GM13977 (cell line): ENCODE data around the gene PAPPA.

ENCODE experiments used
- DNase-seq: peaks from one replicate; pipeline ENCODE4 v3.0.0; 2012; ENCODE audit warnings: low spot score
- in situ Hi-C: fragments of 300-500 bp; cut with MboI; formaldehyde crosslinking; loops from one replicate; pipeline ENCODE4 v1.12.0; 2022; ENCODE audit warnings: low sequenced_read_pairs, low pct_unique_long_range_greater_than_20kb, mixed read lengths, inconsistent platforms; ENCODE audit not compliant: unreplicated experiment
- TF ChIP-seq, protein P1 (sequence below): IDR thresholded peaks from 2 replicates; pipeline ENCODE4 v1.5.1; 2012; ENCODE audit warnings: mild to moderate bottlenecking, control low read depth; ENCODE audit not compliant: insufficient read depth; ENCODE audit errors: extremely low read depth, missing control alignments

The PAPPA gene

DNA sequence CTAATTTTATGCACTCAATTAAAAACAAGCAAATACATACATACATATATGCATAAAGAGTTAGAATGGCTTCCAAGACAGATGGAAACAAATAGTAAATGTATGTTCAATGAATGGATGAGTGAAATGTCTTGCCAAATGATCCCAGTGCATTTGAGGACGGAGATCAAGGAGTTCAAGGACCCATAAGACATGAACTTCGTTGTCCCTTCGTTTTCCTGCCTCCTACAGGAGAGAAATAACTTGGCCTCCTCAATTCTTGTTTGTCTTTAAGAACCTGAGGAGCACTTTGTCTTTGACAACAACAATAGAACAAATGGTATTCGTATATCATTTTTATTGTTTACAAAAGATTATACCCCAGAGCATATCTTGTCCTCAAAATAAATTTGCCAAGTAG, 2.4 kb upstream of the PAPPA start:
- in situ Hi-C loops: loop anchor here (25.0 kb wide), 1 partner anchor 511 kb away; no protein-coding TSS in a partner anchor

DNA sequence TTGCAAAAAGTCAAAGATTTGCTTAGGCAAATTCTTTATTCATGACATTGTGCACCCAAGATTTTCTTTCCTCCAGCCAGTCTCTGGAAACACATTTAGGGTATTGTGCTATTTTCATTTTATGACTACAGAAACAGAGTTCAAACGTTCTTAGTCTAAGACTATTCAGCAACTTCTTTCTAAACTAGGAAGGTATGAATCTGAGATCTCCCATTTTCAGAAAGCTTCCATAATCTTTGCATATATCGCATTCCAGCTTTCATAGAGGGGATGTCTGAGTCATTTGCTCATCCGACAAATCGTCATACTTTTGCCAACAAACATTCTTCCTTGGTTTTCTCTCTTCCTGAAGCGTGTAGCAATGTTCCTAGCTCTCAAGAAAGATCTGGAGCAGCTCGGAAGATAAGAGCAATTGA, 1.6 kb upstream of the PAPPA start:
- TF ChIP-seq, protein P1, sequence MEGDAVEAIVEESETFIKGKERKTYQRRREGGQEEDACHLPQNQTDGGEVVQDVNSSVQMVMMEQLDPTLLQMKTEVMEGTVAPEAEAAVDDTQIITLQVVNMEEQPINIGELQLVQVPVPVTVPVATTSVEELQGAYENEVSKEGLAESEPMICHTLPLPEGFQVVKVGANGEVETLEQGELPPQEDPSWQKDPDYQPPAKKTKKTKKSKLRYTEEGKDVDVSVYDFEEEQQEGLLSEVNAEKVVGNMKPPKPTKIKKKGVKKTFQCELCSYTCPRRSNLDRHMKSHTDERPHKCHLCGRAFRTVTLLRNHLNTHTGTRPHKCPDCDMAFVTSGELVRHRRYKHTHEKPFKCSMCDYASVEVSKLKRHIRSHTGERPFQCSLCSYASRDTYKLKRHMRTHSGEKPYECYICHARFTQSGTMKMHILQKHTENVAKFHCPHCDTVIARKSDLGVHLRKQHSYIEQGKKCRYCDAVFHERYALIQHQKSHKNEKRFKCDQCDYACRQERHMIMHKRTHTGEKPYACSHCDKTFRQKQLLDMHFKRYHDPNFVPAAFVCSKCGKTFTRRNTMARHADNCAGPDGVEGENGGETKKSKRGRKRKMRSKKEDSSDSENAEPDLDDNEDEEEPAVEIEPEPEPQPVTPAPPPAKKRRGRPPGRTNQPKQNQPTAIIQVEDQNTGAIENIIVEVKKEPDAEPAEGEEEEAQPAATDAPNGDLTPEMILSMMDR: no peak
- DNase-seq: no peak
- in situ Hi-C loops: loop anchor here (25.0 kb wide), 1 partner anchor 510 kb away; no protein-coding TSS in a partner anchor

More for the DNA sequence above, 2.4 kb upstream of the PAPPA start:
- DNase-seq: no peak
- TF ChIP-seq, protein P1: no peak

DNA sequence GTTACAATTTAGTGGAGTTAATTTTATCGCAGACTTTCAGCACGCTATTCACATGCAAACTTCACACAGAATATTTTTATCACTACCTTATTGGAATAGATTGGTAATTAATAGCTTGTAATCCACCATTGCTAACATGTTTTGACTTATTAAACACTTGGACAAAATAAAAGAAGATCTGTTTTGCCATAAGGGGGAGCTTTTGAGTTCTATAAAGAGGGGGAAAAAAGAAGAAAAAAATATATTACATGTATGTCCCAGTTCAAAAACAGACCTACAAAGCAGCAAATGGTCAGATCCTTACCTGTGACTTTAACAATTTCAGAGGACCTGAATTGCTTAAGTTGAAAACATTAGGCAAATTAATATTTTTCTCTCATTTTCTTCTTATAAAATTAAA, 1.2 kb upstream of the PAPPA start:
- DNase-seq: no peak
- TF ChIP-seq, protein P1: peak; percentile 25
- in situ Hi-C loops: loop anchor here (25.0 kb wide), 1 partner anchor 510 kb away; no protein-coding TSS in a partner anchor

DNA sequence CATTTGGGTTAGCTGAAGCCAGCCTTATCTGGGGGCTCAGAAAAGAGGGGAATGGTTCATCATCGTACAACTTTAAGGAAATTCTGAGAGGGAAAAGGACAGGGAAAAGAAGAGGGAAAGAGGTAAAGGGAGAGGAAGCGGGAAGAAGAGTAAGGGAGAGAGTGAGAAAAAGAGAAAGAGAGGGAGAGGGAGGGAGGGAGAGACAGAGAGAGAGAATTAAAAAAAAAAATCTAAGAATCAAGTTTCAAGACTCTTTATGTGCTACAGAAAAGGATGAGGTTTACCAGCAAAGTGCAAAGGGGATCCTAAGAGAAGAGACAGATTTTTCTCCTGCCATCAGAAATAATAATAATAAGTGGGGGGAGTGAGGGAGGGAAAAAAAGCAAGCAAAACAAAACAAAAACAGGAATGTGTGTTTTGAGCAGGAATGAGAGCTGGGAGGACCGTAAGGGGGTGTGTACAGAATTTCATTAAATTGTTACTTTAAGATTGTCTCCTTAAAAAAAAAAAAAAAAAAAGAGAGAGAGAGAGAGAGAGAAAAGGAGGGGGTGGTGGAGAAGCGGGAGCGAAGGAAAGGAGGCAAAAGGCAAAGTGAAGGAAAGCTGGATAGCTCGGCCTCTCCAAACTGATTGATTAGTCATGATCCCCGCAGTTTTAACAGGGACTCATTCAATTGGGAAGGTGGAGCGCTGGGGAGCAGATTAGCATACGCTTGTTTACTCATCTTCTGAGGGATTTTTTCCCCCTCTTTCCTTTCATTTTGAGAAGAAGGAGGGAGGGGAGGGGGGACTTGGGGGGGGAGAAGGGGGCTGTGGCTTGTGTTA, 438 bp upstream of the PAPPA start:
- DNase-seq: no peak
- TF ChIP-seq, protein P1: no peak
- in situ Hi-C loops: loop anchor here (25.0 kb wide), 1 partner anchor 509 kb away; no protein-coding TSS in a partner anchor

DNA sequence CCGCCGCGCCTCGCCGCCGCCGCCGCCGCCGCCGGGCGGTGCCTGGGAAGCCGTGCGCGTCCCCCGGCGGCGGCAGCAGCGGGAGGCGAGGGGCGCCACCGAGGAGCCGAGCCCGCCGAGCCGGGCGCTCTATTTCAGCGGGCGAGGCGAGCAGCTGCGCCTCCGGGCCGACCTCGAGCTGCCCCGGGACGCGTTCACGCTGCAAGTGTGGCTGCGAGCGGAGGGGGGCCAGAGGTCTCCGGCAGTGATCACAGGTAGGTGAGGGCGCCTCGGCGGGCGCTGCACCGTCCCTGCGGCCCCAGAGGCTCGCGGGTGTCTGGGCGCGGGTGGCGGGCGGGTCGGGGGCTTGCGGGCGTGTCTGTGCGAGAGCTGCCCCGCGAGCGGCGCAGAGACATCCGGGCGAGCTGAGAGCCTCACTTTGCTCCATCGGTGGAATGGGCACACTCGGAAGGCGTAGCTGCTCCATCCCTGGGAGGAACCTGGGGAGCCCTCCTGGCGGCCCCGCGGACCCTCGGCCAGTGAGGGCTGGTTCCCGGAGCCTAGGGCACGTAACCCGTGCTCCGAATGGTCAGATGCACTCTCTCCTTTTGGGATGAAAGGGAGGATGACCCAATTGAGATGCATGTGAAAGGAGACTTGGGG, 864 bp downstream of the PAPPA start:
- in situ Hi-C loops: loop anchor here (25.0 kb wide), 1 partner anchor 508 kb away; no protein-coding TSS in a partner anchor

More for the DNA sequence above, 864 bp downstream of the PAPPA start:
- DNase-seq: peak; percentile 27
- TF ChIP-seq, protein P1: no peak
